HFFc6 (cell line): Measurements from ENCODE around the gene PAK3. TPM values are rescaled to one million over a fixed set of nuclear protein-coding genes. Genes with fewer than 3 reads are reported as not detected.

Source experiments
- DNase-seq: peaks from one replicate; pipeline ENCODE4 v3.0.0-alpha.2; 2018
- H3K27ac Mint-ChIP-seq: 2 replicates; pipeline ENCODE4 v1.8.0; 2020; ENCODE audit warnings: mild to moderate bottlenecking, mixed read lengths
- H3K27me3 Mint-ChIP-seq: 2 replicates; pipeline ENCODE4 v1.8.0; 2021; ENCODE audit warnings: mild to moderate bottlenecking, moderate library complexity, mixed read lengths; ENCODE audit not compliant: insufficient read depth
- H3K36me3 Mint-ChIP-seq: 2 replicates; pipeline ENCODE4 v1.8.0; 2021; ENCODE audit warnings: low read depth, mixed read lengths
- H3K4me1 Mint-ChIP-seq: 2 replicates; pipeline ENCODE4 v1.8.0; 2020; ENCODE audit warnings: low read depth, mixed read lengths
- H3K4me3 Mint-ChIP-seq: 2 replicates; pipeline ENCODE4 v1.8.0; 2020; ENCODE audit warnings: mild to moderate bottlenecking, moderate library complexity, mixed read lengths
- H3K9me3 Mint-ChIP-seq: 2 replicates; pipeline ENCODE4 v1.8.0; 2020; ENCODE audit warnings: mild to moderate bottlenecking, mixed read lengths
- CTCF ChIP-seq: fragments of 200-600 bp; sonication (generic); IDR thresholded peaks from 2 replicates; pipeline ENCODE4 v1.5.0; 2021; ENCODE audit warnings: antibody characterized with exemption, mild to moderate bottlenecking
- total RNA-seq, 6 experiments: library from RNA; stranded (reverse); fragmentation: NEBNext Ultra II Directional; extraction: Animal tissue kit (Norgen Biotek cat#: 25700); gene quantifications; 2 replicates in 1 of 6; 3 replicates in 5 of 6; pipeline ENCODE4 v1.2.3, GENCODE V29; 2021

PAK3 gene
- total RNA-seq, 6 experiments from 2014 or later, result not detected

GRCh38 chrX:111270339-111270738 lies 174.3 kb downstream of the PAK3 start, which contains the start of gene CAPN6:
CAPN6 (minus strand) TSS chrX:111270483; CDS start chrX:111263936, 6,547 bp downstream.
- DNase-seq, result no peak
- Mint-ChIP-seq H3K4me3 (no peak within 1 kb of the TSS), H3K27me3 (peaks cover 2% of the 10 kb centered on the region; the same call in 1 of the 2 replicates)

More at GRCh38 chrX:111270339-111270738, 174.3 kb downstream of the PAK3 start, which contains the start of gene CAPN6:
- H3K9me3 Mint-ChIP-seq, result peaks cover 17% of the 10 kb centered on the region
- TF ChIP-seq CTCF, result no peak
- H3K4me1 Mint-ChIP-seq, result no peaks in the 10 kb centered on the region
- no peak within 1 kb of the TSS for H3K27ac Mint-ChIP-seq
- no peaks in the 10 kb centered on the region for H3K36me3 Mint-ChIP-seq

Other genes starting within 250 kb of the PAK3 start
- not detected for gene CAPN6, start 174.3 kb downstream of the PAK3 start, total RNA-seq